H1 (cell line): Measurements from ENCODE around the gene CASP4. TPM values are rescaled to one million over a fixed set of nuclear protein-coding genes. Genes with fewer than 3 reads are reported as not detected.
A peak's percentile ranks its signal among the peaks of the same experiment; 100 is the strongest.

Experiments used
- CTCF ChIA-PET: fragments of 300-600 bp; sonication (Branson Sonifier 250); formaldehyde crosslinking; loops from one replicate; lab custom pipeline; 2021; ENCODE audit not compliant: partially characterized antibody; lab: Charles Lee
- POLR2A ChIA-PET: fragments of 300-600 bp; sonication (Branson Sonifier 250); formaldehyde crosslinking; loops from one replicate; lab custom pipeline; 2021; ENCODE audit warnings: inconsistent platforms; ENCODE audit not compliant: partially characterized antibody; lab: Charles Lee
- DNase-seq, 2 experiments: peaks; one replicate each; pipeline versions ENCODE4 v3.0.0 to v3.0.0-alpha.2; 2010 to 2022; ENCODE audit warnings: low spot score in 2 of 2, low read depth in 1 of 2, mixed read lengths in 1 of 2
- FAIRE-seq: peaks from 2 replicates; lab custom pipeline; 2011; peaks lifted over from hg19 to GRCh38; lab: Jason Lieb, UNC
- H2AFZ ChIP-seq: 2 replicates; pipeline ENCODE4 v1.8.1; 2012; ENCODE audit warnings: low read length, inconsistent platforms
- H2AK5ac ChIP-seq: 2 replicates; pipeline ENCODE4 v1.6.1; 2013; ENCODE audit warnings: low read depth, low read length
- H2BK120ac ChIP-seq: replicated peaks from 2 replicates; pipeline ENCODE3; 2013; ENCODE audit warnings: low read depth, low read length, inconsistent platforms
- H2BK12ac ChIP-seq: 2 replicates; pipeline ENCODE4 v1.6.1; 2013; ENCODE audit warnings: low read depth, low read length
- H2BK15ac ChIP-seq: 2 replicates; pipeline ENCODE4 v1.6.1; 2013; ENCODE audit warnings: low read length
- H2BK20ac ChIP-seq: 2 replicates; pipeline ENCODE4 v1.6.1; 2013; ENCODE audit warnings: low read length
- H2BK5ac ChIP-seq: 2 replicates; pipeline ENCODE4 v1.6.1; 2013; ENCODE audit warnings: low read depth, low read length
- H3K14ac ChIP-seq: 2 replicates; pipeline ENCODE4 v1.6.1; 2013; ENCODE audit warnings: inconsistent platforms; ENCODE audit not compliant: insufficient read length
- H3K18ac ChIP-seq: 2 replicates; pipeline ENCODE4 v1.6.1; 2013; ENCODE audit warnings: low read length; ENCODE audit errors: extremely low read depth
- H3K23ac ChIP-seq: 2 replicates; pipeline ENCODE4 v1.6.1; 2013; ENCODE audit warnings: inconsistent platforms; ENCODE audit not compliant: insufficient read length
- H3K23me2 ChIP-seq: 2 replicates; pipeline ENCODE4 v1.6.1; 2013; ENCODE audit warnings: low read depth, low read length
- H3K27ac ChIP-seq: 2 replicates; pipeline ENCODE4 v1.6.1; 2011; ENCODE audit warnings: low read depth, low read length, inconsistent platforms
- H3K27me3 ChIP-seq, 4 experiments: replicated peaks in 1 of 4; 1 replicate in 1 of 4; 2 replicates in 3 of 4; pipeline versions ENCODE4 v1.6.1 to v1.8.1; 2011 to 2013; ENCODE audit warnings: low read length in 3 of 4, mild to moderate bottlenecking in 3 of 4, inconsistent platforms in 2 of 4, mixed read lengths in 2 of 4, moderate library complexity in 1 of 4; ENCODE audit not compliant: control insufficient read depth in 3 of 4, insufficient read depth in 3 of 4; ENCODE audit errors: extremely low read depth in 1 of 4
- H3K36me3 ChIP-seq, 4 experiments: 2 replicates each; pipeline versions ENCODE4 v1.6.1 to v1.8.1; 2011 to 2013; ENCODE audit warnings: mild to moderate bottlenecking in 4 of 4, low read length in 3 of 4, moderate library complexity in 2 of 4, control low read depth in 1 of 4, inconsistent platforms in 1 of 4; ENCODE audit not compliant: insufficient read depth in 4 of 4, control insufficient read depth in 2 of 4
- H3K4ac ChIP-seq: replicated peaks from 2 replicates; pipeline ENCODE3; 2013; ENCODE audit warnings: low read length, low read depth, mixed read lengths, inconsistent platforms; ENCODE audit not compliant: insufficient read length
- H3K4me1 ChIP-seq, 4 experiments: replicated peaks in 1 of 4; 1 replicate in 1 of 4; 2 replicates in 3 of 4; pipeline versions ENCODE4 v1.6.1 to v1.8.1; 2011 to 2013; ENCODE audit warnings: low read length in 3 of 4, inconsistent platforms in 2 of 4, mixed read lengths in 1 of 4; ENCODE audit not compliant: insufficient read depth in 4 of 4, control insufficient read depth in 3 of 4
- H3K4me2 ChIP-seq, 2 experiments: 2 replicates each; pipeline versions ENCODE4 v1.6.1 to v1.8.1; 2011 to 2013; ENCODE audit warnings: low read depth in 2 of 2, low read length in 2 of 2, control low read depth in 1 of 2, inconsistent platforms in 1 of 2, mild to moderate bottlenecking in 1 of 2; ENCODE audit not compliant: insufficient read depth in 1 of 2
- H3K4me3 ChIP-seq, 4 experiments: fragments of 200-600, 300-600 bp in 1 of 4; sonication (generic), shearing (Covaris generic), sonication (Bioruptor Twin) in 1 of 4; 2 replicates each; pipeline versions ENCODE4 v1.5.1 to v1.8.1; 2011 to 2016; ENCODE audit warnings: low read length in 4 of 4, low read depth in 3 of 4, control low read depth in 2 of 4, inconsistent platforms in 2 of 4, mild to moderate bottlenecking in 2 of 4, mixed read lengths in 1 of 4, moderate library complexity in 1 of 4; ENCODE audit not compliant: insufficient read depth in 2 of 4; ENCODE audit errors: extremely low read depth in 1 of 4
- H3K56ac ChIP-seq: replicated peaks from 2 replicates; pipeline ENCODE3; 2013; ENCODE audit warnings: low read depth, mild to moderate bottlenecking, mixed read lengths, low read length, inconsistent platforms; ENCODE audit not compliant: insufficient read length
- H3K79me1 ChIP-seq: 2 replicates; pipeline ENCODE4 v1.6.1; 2013; ENCODE audit warnings: low read depth, low read length, control low read depth
- H3K79me2 ChIP-seq, 2 experiments: 2 replicates each; pipeline versions ENCODE4 v1.6.1 to v1.8.1; 2012 to 2013; ENCODE audit warnings: low read length in 2 of 2, mild to moderate bottlenecking in 2 of 2, inconsistent platforms in 1 of 2; ENCODE audit not compliant: insufficient read depth in 2 of 2, control insufficient read depth in 1 of 2
- H3K9ac ChIP-seq, 4 experiments: replicated peaks in 1 of 4; 1 replicate in 1 of 4; 2 replicates in 3 of 4; pipeline versions ENCODE4 v1.6.1 to v1.8.1; 2011 to 2013; ENCODE audit warnings: low read depth in 3 of 4, low read length in 3 of 4, control low read depth in 2 of 4, mild to moderate bottlenecking in 2 of 4, moderate library complexity in 2 of 4, inconsistent platforms in 1 of 4; ENCODE audit errors: extremely low read depth in 1 of 4
- H3K9me3 ChIP-seq, 2 experiments: 2 replicates each; pipeline versions ENCODE4 v1.6.1 to v1.8.1; 2012 to 2013; ENCODE audit warnings: mild to moderate bottlenecking in 2 of 2, moderate library complexity in 2 of 2, control low read depth in 1 of 2, inconsistent platforms in 1 of 2, low read depth in 1 of 2, low read length in 1 of 2, mixed read lengths in 1 of 2; ENCODE audit not compliant: insufficient read depth in 2 of 2
- H4K20me1 ChIP-seq, 2 experiments: replicated peaks in 1 of 2; 2 replicates each; pipeline versions ENCODE3 to v1.8.1; 2011 to 2013; ENCODE audit warnings: inconsistent platforms in 2 of 2, low read length in 2 of 2, mild to moderate bottlenecking in 1 of 2; ENCODE audit not compliant: insufficient read depth in 2 of 2, control insufficient read depth in 1 of 2
- H4K5ac ChIP-seq: 2 replicates; pipeline ENCODE4 v1.6.1; 2013; ENCODE audit warnings: low read length, low read depth, mixed read lengths, inconsistent platforms; ENCODE audit not compliant: insufficient read length
- H4K8ac ChIP-seq: 2 replicates; pipeline ENCODE4 v1.8.0; 2013; ENCODE audit warnings: mild to moderate bottlenecking, moderate library complexity, low read length, inconsistent platforms; ENCODE audit not compliant: insufficient read depth; ENCODE audit errors: extremely low read depth
- H4K91ac ChIP-seq: replicated peaks from 2 replicates; pipeline ENCODE3; 2013; ENCODE audit warnings: low read length, mixed read lengths, inconsistent platforms; ENCODE audit not compliant: insufficient read length
- CHD1 ChIP-seq: IDR thresholded peaks from 2 replicates; pipeline ENCODE4 v1.6.1; 2012; ENCODE audit warnings: low read depth, low read length, improper control_type of control experiment
- CTBP2 ChIP-seq: IDR thresholded peaks from 2 replicates; pipeline ENCODE4 v1.7.0; 2011; ENCODE audit warnings: borderline replicate concordance, mild to moderate bottlenecking, moderate library complexity, mixed read lengths, low read length; ENCODE audit not compliant: insufficient read depth, insufficient read length
- EGR1 ChIP-seq: IDR thresholded peaks from 2 replicates; pipeline ENCODE4 v1.6.1; 2011; ENCODE audit warnings: low read depth, low read length, borderline replicate concordance
- EP300 ChIP-seq, 2 experiments: IDR thresholded peaks; 1 replicate in 1 of 2; 2 replicates in 1 of 2; pipeline ENCODE4 v1.6.1; 2011 to 2012; ENCODE audit warnings: low read depth in 2 of 2, low read length in 2 of 2, mild to moderate bottlenecking in 2 of 2, borderline replicate concordance in 1 of 2, inconsistent platforms in 1 of 2, moderate library complexity in 1 of 2
- EZH2 ChIP-seq: fragments of 200-600 bp; sonication (generic); IDR thresholded peaks from 2 replicates; pipeline ENCODE4 v1.7.1; 2012; ENCODE audit warnings: low read depth, mild to moderate bottlenecking, moderate library complexity, low read length, inconsistent platforms; ENCODE audit not compliant: severe bottlenecking
- KDM5A ChIP-seq: fragments of 200-600 bp; IDR thresholded peaks from 2 replicates; pipeline ENCODE4 v1.7.1; 2012; ENCODE audit warnings: mild to moderate bottlenecking, low read length, inconsistent platforms, mixed read lengths
- POLR2AphosphoS5 ChIP-seq: IDR thresholded peaks from 2 replicates; pipeline ENCODE4 v1.6.1; 2011; ENCODE audit warnings: low read depth, low read length
- RAD21 ChIP-seq, 2 experiments: IDR thresholded peaks in 1 of 2; conservative IDR thresholded peaks in 1 of 2; 2 replicates each; pipeline ENCODE4 v1.6.1; 2011; ENCODE audit warnings: low read depth in 2 of 2, low read length in 2 of 2, improper control_type of control experiment in 1 of 2, inconsistent platforms in 1 of 2, mild to moderate bottlenecking in 1 of 2, moderate library complexity in 1 of 2
- SIN3A ChIP-seq, 2 experiments: IDR thresholded peaks in 1 of 2; conservative IDR thresholded peaks in 1 of 2; 2 replicates each; pipeline ENCODE4 v1.6.1; 2011 to 2012; ENCODE audit warnings: low read length in 2 of 2, improper control_type of control experiment in 1 of 2, low read depth in 1 of 2, mild to moderate bottlenecking in 1 of 2
- TAF1 ChIP-seq: IDR thresholded peaks from 2 replicates; pipeline ENCODE4 v1.6.1; 2011; ENCODE audit warnings: mild to moderate bottlenecking, low read depth, low read length
- TBP ChIP-seq: IDR thresholded peaks from 2 replicates; pipeline ENCODE4 v1.6.1; 2011; ENCODE audit warnings: low read depth, low read length, improper control_type of control experiment
- WGBS, 2 experiments: shearing (Covaris generic) in 1 of 2; methylation state at CpG; one replicate each; pipeline versions ENCODE4 v1.1.6 to v1.1.7; 2013 to 2015; ENCODE audit warnings: low lambda C conversion rate in 2 of 2, mixed read lengths in 2 of 2, inconsistent platforms in 1 of 2, low coverage in 1 of 2, missing lambda C conversion rate in 1 of 2; ENCODE audit not compliant: insufficient replicate concordance in 2 of 2, insufficient coverage in 1 of 2, insufficient read length in 1 of 2; ENCODE audit errors: extremely low coverage in 1 of 2, missing lambda C conversion rate in 1 of 2; 5-methylcytosine and 5-hydroxymethylcytosine counted together
- long read RNA-seq, 2 experiments: library from RNA in 1 of 2; library from capped mRNA in 1 of 2; stranded (forward); transcript quantifications; one replicate each; pipeline ENCODE4 v2.0.0, GENCODE V29; 2021; ENCODE audit warnings: inconsistent platforms in 1 of 2
- polyA minus RNA-seq, 3 experiments: library from RNA; depleted of rRNA, polyadenylated mRNA; stranded (reverse); fragments of >200 nt; gene quantifications; 1 replicate in 2 of 3; 2 replicates in 1 of 3; pipeline ENCODE4 v1.2.3, GENCODE V29; 2011
- polyA plus RNA-seq, 7 experiments: library from polyadenylated mRNA; depleted of rRNA in 3 of 7; stranded (reverse) in 5 of 7; unstranded in 2 of 7; fragments of >200 nt in 5 of 7; fragments of 200-250 nt in 2 of 7; gene quantifications; 1 replicate in 5 of 7; 2 replicates in 1 of 7; 4 replicates in 1 of 7; pipeline versions ENCODE4 v1.2.1 to v1.2.3, GENCODE V29; 2011 to 2013; ENCODE audit warnings: missing spikeins in 2 of 7, mixed read lengths in 2 of 7
- total RNA-seq: library from RNA; stranded (reverse); fragmentation: NEBNext Ultra II Directional; extraction: Animal tissue kit (Norgen Biotek cat#: 25700); gene quantifications from 2 replicates; pipeline ENCODE4 v1.2.1, GENCODE V29; 2021

CASP4 gene
- total RNA-seq (not detected in 2 replicates), polyA plus RNA-seq (2011; rRNA removed) (0.05 and 0.09 TPM in 2 replicates), polyA minus RNA-seq (2011; rRNA and poly(A)+ RNA removed) (0.06 and 0.49 TPM in 2 replicates)
- polyA plus RNA-seq (2011; cell fraction: cytosol; rRNA removed): 0.10 TPM
- not detected for polyA plus RNA-seq (2011; cell fraction: nucleus; rRNA removed)
- polyA plus RNA-seq (2012, experiment 1 of 2): not detected in 4 replicates
- polyA plus RNA-seq (2012, experiment 2 of 2): not detected
- polyA plus RNA-seq (2013, experiment 1 of 2): 0.24 TPM
- polyA plus RNA-seq (2013, experiment 2 of 2): 0.09 TPM
- polyA minus RNA-seq (2011; cell fraction: cytosol; rRNA and poly(A)+ RNA removed): not detected
- polyA minus RNA-seq (2011; cell fraction: nucleus; rRNA and poly(A)+ RNA removed): not detected
- long read RNA-seq, experiment 1: 0 reads
- long read RNA-seq, experiment 2: 0 reads

DNA sequence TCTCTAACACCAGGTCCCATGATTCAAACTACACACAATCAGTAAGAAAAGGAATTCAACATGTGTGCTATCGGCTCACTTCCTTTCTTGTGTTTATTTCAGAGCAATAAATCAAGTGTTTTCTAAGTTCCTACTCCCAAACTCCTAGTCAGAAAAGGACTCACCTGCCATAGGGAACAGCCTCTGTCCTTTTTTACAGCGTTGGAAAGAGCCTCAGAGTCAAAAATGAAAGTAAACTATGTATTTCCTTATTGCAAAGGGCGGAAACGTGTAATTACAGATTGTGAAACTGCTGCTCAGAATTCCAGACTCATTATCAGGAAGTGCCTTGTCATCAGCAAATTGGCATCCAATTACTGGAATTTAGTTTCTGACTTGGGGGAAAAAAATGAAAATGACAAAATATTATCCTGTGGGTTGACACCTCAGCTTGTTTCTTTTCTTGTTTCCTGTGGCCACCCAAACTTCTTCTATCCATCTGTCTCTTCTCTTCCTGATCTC is at the start of gene CASP4:
Gene CASP4 (minus strand): TSS at position 220 of the 501 bp plus-strand sequence. CDS start 49 bp downstream, at position 171.
- peaks cover 0 to 2% (median 0%) of the 10 kb centered on the region in 4 experiments; a peak in 2 of 8 replicates for H3K36me3 ChIP-seq
- peaks cover 4 to 10% of the 10 kb centered on the region in 2 experiments for H3K9me3 ChIP-seq
- H3K14ac ChIP-seq: no peak within 1 kb of the TSS
- H2BK12ac ChIP-seq: no peak within 1 kb of the TSS
- H3K23me2 ChIP-seq: no peaks in the 10 kb centered on the region; the same call in 1 of the 2 replicates
- no peak within 1 kb of the TSS for H4K8ac ChIP-seq
- no peak within 1 kb of the TSS for H3K4me2 ChIP-seq
- no peak within 1 kb of the TSS for H2BK120ac ChIP-seq
- H3K9ac ChIP-seq: no peak within 1 kb of the TSS
- ChIA-PET CTCF (interaction anchor here (0.6 to 1.6 kb wide), 3 partner anchors 23 to 49 kb away, joined by 3 to 5 read pairs (median 3); no protein-coding TSS in a partner anchor), POLR2A (no interaction called here)
- no peak within 1 kb of the TSS for H2AK5ac ChIP-seq
- H2AFZ ChIP-seq: peak within 1 kb of the TSS; percentile 90
- no peak within 1 kb of the TSS for H3K4ac ChIP-seq
- H3K56ac ChIP-seq: no peak within 1 kb of the TSS
- 89% methylated on average over 4 of the region's 4 CpGs; no CpG with 5 or more reads in 1 of the 2 experiments for WGBS, 2 experiments
- H3K18ac ChIP-seq: no peak within 1 kb of the TSS
- H4K91ac ChIP-seq: no peak within 1 kb of the TSS
- no peaks in the 10 kb centered on the region for H3K79me2 ChIP-seq
- DNase-seq: no peak
- no peak within 1 kb of the TSS for H3K23ac ChIP-seq
- H3K4me1 ChIP-seq: peaks cover 0 to 7% (median 3%) of the 10 kb centered on the region in 4 experiments; a peak in 4 of 7 replicates
- no peaks in the 10 kb centered on the region for H3K79me1 ChIP-seq
- H2BK15ac ChIP-seq: no peak within 1 kb of the TSS
- 0 out of 2 replicates have a peak within 1 kb of the TSS, but pooled peaks have one; percentile 34 for H2BK20ac ChIP-seq
- no peak within 1 kb of the TSS for H3K27ac ChIP-seq
- no peaks in the 10 kb centered on the region for H4K20me1 ChIP-seq
- FAIRE-seq: no peak
- no peak within 1 kb of the TSS for H3K4me3 ChIP-seq
- H2BK5ac ChIP-seq: no peak within 1 kb of the TSS
- no peaks in the 10 kb centered on the region for H3K27me3 ChIP-seq
- no peak within 1 kb of the TSS for H4K5ac ChIP-seq
- no peak for TF ChIP-seq EZH2
- no peak for TF ChIP-seq RAD21 (IDR thresholded peaks at IDR 0.05 in 1 of 2, conservative IDR thresholded peaks at IDR 0.05 in 1 of 2; ENCODE audit: low read depth in 2 of 2, low read length in 2 of 2)
- TF ChIP-seq KDM5A: no peak
- TF ChIP-seq CTBP2: no peak
- no peak for TF ChIP-seq TBP
- no peak for TF ChIP-seq TAF1
- no peak for TF ChIP-seq POLR2AphosphoS5
- no peak for TF ChIP-seq SIN3A (conservative IDR thresholded peaks at IDR 0.05 in 1 of 2, IDR thresholded peaks at IDR 0.05 in 1 of 2; ENCODE audit: low read depth in 1 of 2, low read length in 2 of 2)
- TF ChIP-seq EP300 (IDR thresholded peaks at IDR 0.05; ENCODE audit: borderline replicate concordance in 1 of 2, low read depth in 2 of 2, low read length in 2 of 2): no peak
- no peak for TF ChIP-seq EGR1
- TF ChIP-seq CHD1: no peak
